COLO668 (cell line): ENCODE results near the gene MBNL1.
"Not testable (repeated sequence)": the region's sequence is repeated elsewhere in the genome, so short reads cannot be mapped to it uniquely, and the experiment has no call there.

Experiments
- DNase-seq: peaks from one replicate; lab custom pipeline; 2025; ENCODE audit not compliant: unreplicated experiment; lab: John Stamatoyannopoulos, UW

MBNL1 gene

GRCh38 chr3:152317184-152317583 lies 48.5 kb downstream of the MBNL1 start:
- no peak for DNase-seq

GRCh38 chr3:152317956-152318355 lies 49.2 kb downstream of the MBNL1 start:
- no peak for DNase-seq

DNA sequence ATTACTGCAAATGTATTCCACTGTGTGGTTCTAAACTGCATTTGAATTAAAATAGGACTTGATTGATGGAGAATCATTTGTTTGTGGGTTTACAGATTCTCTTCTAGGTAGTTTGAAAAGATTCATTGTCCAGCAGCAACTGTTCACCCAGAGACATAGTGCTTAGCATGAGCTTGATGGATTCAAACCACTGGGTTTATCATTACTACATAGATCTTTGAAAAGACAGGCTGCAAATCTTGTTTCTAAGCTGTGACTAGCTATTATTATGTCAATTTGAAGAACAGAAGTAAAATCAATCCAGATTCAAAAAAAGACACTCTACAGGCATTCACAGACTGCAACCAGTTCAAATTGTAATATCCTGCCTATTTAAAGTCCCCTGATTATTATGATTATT lies 49.8 kb downstream of the MBNL1 start:
- DNase-seq, result no peak

GRCh38 chr3:152319256-152319655 lies 50.5 kb downstream of the MBNL1 start:
- DNase-seq, result no peak

DNA sequence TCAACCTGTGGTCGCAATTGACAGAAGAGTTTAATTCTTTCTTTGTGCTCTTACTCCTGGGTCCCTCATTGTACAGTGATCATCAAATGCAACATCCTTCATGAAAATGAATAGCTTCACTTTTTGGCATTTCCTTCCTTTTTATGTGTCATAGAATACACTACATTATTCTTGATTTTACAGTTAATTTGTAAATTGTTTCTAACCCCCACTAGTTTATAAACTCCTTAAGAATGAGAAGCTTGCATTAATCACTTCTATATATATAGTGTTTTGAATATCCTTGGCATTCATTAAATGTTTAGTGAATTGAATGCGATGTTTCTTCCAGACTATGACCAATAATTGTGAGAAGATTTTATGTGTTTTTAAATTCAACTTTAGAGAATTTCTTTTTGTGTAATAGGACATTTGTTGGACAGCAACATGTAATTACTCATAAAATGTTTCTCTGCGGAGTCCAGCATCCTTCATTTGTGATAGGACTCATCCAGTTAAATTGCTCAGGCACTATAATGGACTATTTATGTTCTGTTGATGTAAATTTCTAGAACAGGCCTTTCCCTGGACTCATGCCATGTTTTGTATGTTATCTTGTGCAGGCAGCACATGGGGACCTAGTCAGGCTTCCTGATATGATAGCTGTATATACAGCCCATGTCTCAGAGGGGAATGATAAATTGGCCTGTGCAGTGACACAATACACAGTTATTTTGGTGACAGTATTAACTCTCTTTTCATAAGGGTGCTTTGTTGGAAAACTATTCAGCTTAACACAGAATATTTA lies 51.3 kb downstream of the MBNL1 start:
- no peak for DNase-seq

GRCh38 chr3:152321200-152321954 lies 52.6 kb downstream of the MBNL1 start:
- DNase-seq, result no peak

- DNase-seq, result no peak
Observed at GRCh38 chr3:152321955-152322377, 53.2 kb downstream of the MBNL1 start.

DNA sequence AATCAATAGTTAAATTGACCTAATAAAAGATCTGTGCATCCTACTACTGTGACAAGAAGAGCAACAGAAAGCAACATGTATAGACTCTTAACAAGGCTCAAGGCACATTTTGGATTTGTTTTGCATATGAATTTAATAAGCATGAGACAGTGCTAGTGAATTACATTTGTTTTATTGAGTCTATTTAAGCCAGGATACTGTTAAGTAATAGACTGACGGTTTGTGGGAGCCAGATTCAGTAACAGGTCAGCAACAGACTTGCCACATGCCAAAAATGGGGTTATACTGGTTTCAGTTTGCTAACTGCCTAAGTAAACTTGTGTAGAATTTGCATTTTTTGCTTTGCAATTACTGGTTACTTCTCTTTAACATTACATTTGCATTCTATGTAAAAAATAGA lies 54.0 kb downstream of the MBNL1 start:
- DNase-seq, result no peak

DNA sequence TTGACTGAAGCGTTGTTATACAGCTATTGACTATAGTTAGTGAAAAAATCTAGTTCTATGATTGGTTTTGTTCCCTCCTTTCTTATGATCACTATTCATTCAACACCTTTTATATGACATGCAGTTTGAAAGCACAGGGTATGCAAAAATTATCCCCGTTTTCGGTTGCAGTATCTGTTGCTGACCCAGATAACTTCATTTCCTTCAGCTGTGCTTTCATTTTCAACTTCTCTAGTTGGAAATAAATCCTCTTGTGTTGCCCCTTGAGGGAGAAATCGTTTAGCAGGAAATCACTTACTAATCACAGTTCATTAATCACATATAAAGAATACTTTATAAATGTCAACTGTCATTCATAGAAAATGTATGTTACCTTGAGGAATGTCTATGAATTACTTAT lies 55.1 kb downstream of the MBNL1 start:
- DNase-seq, result no peak

DNA sequence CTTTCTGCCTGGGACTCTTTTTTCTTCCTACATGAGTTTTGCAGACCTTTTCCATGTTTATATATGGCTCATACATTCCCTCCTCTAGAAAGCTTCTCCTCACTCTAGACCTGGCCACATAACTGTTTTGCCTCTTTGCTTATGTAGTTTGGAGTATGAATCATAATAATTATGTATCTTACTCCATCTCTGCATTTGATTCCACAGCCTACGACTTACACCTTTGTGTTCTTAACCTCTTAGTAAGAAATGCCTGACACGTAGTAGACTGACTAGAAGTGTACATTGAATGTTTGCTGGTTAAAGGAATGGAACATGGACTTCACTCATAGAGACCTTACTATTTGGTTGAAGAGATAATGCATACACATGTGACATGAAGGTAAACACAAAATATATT lies 56.4 kb downstream of the MBNL1 start:
- DNase-seq, result no peak

DNA sequence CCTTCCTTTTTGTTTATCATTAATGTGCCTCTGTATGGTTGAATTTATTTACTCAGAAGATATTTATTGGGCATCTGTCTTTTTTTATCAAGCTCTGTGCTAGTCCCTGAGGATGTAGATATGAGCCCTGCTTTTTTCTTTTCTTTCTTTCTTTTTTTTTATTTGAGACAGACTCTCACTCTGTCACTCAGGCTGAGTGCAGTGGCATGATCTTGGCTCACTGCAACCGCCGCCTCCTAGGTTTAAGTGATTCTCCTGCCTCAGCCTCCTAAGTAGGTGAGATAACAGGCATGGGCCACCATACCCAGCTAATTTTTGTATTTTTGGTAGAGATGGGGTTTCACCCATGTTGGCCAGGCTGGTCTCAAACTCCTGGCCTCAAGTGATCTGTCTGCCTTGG lies 58.5 kb downstream of the MBNL1 start:
- no peak for DNase-seq

DNA sequence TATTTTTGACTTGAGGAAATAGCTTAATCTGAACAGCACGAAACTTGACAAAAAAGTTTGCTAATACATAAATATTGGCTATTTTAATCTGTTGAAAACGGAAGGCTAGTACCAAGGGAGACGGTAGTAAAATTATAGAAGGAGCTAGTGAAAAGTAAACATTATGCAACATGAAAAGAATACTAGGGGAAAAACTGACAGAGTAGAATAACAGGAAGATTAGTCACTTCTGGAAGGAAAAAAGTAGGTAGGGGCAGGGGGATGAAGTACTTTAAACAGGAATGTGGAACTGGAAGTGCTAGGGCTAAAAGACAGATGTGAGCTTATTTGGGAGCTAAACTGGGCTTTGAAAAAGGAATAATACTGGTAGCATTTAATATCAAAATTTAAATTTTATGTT lies 60.1 kb downstream of the MBNL1 start:
- no peak for DNase-seq

DNA sequence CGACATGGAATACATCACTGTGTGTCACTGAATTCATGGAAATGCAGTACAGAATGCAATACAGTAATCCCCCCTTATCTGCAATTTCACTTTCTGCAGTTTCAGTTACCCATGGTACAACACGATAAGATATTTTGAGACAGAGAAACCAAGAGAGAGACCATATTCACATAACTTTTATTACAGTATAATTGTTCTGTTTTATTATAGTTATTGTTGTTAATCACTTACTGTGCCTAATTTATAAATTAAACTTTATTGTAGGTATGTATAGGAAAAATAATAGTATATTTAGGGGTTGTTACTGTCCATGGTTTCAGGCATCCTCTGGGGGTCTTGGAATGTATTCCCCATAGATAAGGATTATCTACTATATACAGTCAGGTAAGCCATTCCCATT lies 61.8 kb downstream of the MBNL1 start:
- DNase-seq, result no peak

GRCh38 chr3:152331018-152331541 lies 62.4 kb downstream of the MBNL1 start:
- DNase-seq, result no peak

DNA sequence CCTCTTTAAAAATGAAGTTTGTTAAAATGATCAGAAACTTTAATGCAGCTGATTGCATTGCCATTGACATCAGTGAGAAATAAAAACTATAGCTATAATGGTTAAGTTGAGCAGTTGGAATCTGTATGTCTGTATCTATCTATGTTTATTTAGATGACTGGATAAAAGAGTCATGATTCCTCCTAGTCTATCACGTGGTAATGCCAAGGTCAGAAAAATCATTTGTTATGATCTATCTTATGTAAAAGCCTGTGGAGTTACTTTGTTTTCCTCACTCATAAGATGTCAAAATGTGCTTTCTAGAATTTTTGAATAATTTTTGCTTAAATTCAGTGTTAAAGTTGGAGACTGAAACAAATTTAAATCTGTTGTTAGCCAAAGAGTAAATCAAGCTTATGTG lies 63.3 kb downstream of the MBNL1 start:
- DNase-seq, result no peak

DNA sequence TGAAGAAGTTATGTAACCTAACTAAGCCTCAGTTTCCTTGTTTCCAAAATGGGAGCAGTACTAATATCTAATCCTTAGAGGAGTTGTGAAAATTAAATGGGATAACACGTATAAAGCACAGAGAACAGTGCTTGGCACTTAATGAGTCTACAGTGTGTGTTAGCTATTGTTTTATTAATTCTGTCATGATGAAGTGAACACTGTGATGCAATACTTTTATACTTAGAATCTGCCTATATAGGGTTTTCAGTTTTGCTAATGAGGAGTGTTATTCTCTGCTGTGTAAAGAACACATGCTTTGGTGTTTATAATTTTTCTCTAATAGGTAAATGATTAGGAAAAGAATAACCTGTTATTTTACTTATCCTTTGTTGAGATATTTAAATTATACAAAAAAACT lies 65.2 kb downstream of the MBNL1 start:
- no peak for DNase-seq

- no peak for DNase-seq
Observed at GRCh38 chr3:152334761-152335160, 66.0 kb downstream of the MBNL1 start.

DNA sequence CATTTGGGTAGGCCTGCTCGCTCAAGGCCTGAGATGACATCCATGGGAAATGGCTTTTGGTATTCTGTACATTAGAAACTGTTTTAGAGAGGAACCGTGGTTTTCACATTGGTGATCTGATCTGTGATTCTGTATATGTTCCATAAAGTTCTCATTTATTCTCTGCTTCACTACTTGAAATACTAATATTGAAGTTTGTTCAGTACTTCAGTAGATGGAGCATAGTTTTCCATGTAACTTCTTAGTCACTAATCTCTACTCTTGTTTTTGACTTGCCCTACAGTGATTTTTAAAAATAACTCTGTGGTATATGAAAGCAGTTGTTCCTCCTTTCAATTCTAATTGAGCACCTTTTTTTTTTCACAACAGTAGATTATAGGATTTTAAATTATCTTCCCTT lies 66.5 kb downstream of the MBNL1 start:
- DNase-seq, result no peak

DNA sequence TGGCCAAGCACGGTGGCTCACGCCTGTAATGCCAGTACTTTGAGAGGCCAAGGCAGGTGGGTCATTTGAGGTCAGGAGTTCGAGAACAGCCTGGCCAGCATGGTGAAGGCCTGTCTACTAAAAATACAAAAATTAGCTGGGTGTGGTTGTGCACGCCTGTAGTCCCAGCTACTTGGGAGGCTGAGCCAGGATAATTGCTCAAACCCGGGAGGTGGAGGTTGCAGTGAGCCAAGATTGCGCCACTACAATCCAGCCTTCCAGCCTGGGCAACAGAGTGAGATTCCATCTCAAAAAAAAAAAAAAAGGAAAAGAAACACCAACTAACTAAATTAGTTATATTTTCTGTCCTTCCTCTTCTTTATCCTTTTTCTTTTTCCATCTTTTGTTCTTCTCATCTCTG lies 68.6 kb downstream of the MBNL1 start:
- not testable (repeated sequence) for DNase-seq

DNA sequence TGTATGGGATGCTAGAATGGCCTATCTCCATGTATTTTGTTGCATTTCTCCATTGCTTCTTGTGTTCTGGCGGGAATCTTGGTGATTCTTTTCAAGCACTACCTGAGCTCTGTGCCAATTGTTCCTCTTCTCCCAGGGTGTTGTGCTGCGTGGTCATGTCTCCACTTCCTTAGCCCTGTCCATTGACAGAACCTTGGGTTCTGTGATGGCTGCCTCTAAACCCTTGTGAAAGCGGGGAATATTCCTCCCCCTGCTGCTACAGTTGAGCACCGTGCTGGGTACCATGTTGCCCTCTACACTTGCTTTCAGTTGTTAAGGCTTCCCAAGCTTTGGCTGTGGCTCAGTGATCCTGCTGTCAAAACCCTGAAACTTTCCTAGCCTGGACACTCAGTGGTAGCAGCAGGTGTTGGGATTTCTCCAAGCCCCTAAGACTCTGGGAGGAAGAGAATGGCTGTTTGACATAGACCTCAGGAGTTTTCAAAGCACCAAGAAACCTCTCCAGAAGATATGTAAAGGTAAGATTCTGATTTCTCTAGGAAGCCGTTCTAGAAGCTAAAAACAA lies 69.5 kb downstream of the MBNL1 start:
- DNase-seq, result no peak

DNA sequence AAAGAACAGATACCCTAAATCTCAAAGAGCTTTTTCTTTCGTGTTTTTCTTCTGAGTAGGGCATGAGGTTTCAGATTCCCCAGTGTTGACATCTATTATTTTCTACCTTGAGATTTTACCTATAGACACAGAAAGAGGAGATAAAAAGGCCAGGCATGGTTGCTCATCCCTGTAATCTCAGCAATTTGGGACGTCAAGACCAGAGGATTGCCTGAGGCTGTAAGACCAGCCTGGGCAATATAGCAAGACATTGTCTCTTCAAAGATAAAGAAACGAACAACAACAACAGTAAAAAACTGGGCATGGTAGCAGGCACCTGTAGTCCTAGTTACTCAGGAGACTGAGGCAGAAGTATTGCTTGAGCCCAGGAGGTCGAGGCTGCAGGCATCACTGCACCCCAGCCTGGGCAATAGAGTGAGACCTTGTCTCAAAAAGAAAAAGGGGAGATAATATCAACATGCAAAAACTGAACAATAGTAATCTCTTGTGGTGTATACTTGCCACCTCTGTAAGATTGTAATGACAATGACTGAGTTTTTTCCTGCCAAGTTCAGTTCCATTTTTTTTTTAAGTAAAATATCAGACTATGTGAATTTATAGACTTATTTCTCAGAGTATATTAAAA lies 71.3 kb downstream of the MBNL1 start:
- no peak for DNase-seq

DNA sequence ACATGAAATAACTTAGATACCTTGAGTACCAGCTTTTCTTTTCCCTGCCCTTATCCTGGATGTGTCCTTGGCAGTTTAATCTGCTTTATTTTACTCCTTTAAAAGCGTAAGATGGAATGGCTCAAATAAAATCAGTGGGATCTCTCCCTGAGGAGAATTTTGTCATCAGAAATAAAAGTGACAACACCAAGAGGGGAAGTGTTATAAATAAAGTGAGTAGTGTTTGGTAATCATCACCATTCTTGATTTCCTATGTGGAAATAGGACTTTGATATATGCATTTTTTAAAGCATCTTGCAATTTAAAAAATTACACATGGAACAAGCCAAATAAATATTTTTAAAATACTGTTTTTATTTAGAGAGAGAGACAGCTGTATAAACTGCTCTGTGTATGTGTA lies 76.5 kb downstream of the MBNL1 start:
- DNase-seq, result no peak
